Stimulated activated CD4-positive, alpha-beta T cell treated with anti-CD3 and anti-CD28 coated beads, Interleukin-15, amount 100 ng/mL, for 1 hour (primary cell): ENCODE measurements around the gene ASPA.
"Not testable (repeated sequence)": the region's sequence is repeated elsewhere in the genome, so short reads cannot be mapped to it uniquely, and the experiment has no call there.

Experiments used
- DNase-seq, 2 donors: peaks; one replicate each; pipeline ENCODE4 v3.0.0-alpha.2; 2020; ENCODE audit warnings: low read depth in 1 of 2, low spot score in 1 of 2

Gene ASPA

GRCh38 chr17:3507071-3507470 is 31.3 kb downstream of the ASPA start:
- no peak for DNase-seq

DNA sequence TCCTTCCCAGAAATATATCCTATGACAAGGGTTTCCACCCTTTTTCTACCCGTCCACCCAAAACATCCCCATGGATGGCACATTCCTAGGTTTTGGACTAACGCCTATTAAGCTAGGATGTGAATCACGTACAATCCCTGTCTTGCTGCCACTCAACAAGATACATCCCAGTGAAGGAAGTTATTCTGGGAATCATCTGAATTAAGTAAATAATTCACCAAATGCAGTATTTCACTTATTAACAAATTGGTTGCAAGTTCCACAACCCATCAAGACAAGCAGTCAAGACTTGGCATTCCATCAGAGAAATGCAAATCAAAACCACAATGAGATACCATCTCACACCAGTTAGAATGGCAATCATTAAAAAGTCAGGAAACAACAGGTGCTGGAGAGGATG is 32.1 kb downstream of the ASPA start:
- DNase-seq = no peak

DNA sequence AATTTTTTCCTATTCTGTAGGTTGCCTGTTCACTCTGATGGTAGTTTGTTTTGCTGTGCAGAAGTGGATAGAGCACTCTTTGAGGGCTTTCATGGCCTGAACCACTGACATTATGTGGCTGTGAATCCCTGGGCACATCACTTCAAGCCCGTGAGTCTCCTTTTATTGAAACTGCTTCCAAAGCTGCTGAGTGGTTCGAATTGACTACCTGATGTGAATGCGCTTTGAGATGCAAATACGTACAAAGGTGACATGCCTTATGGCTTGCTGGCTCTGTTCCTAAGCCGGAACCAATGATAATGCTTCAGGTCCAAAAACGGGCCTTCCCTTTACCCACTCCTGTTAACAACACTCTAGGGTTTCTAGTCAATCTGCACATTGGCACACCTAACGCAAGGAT is 34.3 kb downstream of the ASPA start:
- no peak for DNase-seq

- no peak for DNase-seq
These were observed 36.2 kb downstream of the ASPA start for GRCh38 chr17:3511852-3512504.

GRCh38 chr17:3512505-3513171 is 36.8 kb downstream of the ASPA start:
- no peak for DNase-seq

DNA sequence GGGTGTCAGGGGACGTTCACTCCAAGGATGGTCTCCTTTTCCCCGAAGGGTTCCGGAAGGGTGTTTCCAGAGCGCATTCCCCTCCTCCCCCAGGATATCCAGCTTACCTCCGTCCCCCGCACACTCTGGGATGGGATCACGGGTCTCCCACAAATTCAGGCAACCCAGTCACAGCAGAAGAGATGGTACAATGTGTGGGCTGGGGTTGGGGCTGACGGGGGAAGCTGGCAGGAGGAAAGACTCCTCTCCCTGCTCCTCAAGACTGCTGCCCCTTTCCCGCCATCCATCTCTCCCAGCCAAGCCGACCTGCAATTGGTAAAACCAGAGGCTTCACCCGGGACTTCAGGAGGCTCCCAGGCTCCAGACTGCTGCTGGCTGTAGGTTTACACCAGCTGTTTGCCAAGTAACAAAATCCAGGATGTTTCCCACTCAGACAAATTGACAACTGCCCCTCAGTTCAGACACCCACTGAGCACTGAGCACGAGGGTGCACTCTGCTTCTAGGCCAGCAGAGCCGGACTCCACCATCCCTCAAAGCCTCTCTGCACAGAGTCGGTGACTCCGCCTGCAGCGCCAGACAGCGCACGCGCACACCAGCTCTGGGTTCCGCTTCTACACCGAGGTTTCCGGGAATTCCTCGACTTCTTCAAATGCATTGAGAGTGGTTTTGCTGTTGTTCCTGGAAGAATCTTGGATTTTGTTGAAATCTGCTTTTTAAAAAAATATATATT is 37.7 kb downstream of the ASPA start:
- no peak for DNase-seq

- DNase-seq = not testable (repeated sequence)
These were observed 38.4 kb downstream of the ASPA start for GRCh38 chr17:3514167-3514566.

DNA sequence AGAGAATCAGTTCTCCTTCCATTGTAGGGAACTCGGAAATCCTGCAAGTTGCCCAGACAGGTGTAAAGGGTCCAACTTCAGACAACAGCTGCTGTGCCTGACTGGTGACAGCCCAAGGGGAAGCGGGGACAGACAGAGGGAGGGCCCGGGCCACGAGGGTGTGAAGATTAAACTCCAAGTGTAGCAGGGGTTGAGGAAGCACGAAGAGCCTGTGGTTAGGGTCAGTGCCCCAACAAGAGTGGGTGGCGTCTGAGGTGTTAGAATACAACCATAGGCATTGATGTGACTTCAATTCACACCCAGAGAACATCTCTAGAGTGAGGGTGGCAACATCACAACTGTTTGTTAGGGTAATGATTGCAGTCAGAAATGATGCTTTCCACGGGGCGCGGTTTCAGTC is 39.1 kb downstream of the ASPA start:
- no peak for DNase-seq

DNA sequence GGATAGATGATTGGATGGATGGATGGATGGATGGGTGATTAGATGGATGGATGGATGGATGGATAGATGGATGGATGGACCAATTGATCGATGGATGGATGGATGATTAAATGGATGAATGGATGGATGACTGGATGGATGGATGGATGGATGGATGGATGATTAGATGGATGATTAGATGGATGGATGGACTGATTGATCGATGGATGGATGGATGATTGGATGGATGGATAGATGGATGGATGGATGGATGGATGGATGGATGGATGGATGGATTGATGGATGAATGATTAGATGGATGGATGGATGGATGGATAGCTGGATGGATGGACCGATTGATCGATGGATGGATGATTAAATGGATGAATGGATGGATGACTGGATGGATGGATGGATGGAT is 43.7 kb downstream of the ASPA start:
- not testable (repeated sequence) for DNase-seq

DNA sequence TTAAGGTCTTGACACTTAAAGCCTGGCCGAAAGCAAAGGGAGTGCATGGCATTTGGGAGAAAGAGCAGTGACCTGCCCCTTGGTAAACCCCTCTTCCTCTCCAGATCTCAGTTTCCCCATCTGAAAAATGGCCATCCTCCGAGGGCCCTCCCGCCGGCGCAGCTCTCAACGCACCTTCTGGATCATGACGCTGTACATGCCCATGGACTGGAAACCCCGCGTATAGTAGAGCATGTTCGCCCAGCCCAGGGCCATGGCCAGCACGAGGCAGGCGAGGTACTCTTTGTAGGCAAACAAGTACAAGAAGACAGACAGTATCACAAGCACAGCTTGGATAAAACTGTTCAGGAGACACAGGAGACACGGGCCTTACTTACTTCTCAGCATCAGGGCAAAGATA is 48.2 kb downstream of the ASPA start:
- no peak for DNase-seq

- DNase-seq = no peak
These were observed 50.7 kb downstream of the ASPA start for GRCh38 chr17:3526491-3526890.

DNA sequence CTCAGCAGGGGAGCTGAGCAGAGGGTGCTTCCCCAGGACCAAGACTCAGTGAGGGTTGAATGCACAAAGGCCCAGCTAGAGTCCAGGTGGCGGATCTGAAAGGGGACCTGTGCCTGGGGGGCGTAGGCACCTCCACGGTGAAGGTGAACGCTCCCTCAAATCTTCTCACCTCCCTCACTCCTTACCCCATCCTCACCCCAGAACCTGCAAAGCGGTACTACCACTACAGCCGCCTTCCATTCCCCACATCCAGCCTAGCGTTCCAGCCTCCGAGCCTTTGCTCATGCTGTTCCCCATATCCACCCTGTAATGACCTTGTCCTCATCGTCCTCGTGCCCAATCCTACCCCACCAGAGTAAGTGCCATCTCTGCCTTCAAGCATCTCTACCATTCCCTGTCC is 51.2 kb downstream of the ASPA start:
- no peak for DNase-seq

DNA sequence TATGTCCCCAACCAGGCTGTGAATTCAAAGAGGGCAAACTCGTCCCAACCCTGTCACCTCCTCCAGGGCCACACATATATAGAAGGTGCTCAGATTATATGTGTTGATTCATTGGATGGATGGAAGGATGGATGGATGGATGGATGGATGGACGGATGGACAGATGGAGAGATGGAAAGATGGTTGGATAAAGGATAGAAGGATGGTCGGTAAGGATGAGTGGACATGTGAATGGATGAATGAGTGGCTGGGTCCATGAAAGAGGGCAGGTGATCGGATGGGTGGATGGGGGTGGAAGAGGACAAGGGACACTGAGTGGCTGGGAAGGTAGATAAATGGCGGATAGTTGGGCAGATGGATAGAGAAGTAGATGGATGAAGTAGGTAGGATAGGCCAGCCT is 51.7 kb downstream of the ASPA start:
- DNase-seq = no peak

DNA sequence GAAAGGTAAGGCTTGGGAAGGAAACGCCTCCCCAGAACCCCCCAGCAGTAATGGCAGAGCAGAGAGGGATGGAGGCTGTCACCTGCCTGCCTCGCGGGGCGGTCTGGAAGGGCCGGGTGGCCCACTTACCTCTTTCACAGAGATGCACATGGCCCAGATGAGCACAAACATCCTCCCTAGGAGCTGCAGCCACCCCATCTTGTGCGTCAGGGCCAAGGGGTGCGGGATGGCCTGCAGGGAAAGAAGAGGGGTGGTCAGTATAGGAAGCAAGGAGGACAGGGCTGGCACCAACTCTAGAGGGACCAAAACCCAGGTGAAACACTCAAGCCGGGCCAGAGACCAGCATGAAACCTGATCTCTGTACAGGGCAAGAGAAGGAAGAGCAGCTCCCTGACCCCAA is 52.1 kb downstream of the ASPA start:
- no peak for DNase-seq

DNA sequence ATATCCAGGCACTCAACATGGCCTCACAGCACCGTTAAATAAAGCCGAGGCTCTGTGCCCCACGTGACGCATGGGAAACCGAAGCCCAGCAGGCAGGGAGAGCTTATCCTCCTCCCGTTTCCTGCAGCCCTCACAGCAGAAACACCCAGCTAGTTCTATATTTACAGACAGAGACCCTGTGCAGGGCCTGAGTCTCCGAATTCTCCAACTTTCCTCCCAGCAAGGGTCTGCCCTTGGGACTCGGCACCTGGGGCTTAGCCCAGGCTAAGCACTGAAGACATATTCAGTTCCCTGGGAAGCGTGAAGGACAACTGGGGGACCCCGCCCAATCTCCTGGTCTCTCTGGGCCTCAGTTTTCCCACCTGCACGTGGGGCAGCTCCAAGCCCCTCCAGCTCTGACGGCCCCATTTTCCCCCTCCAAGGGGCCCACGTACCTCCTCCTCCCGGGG is 52.6 kb downstream of the ASPA start:
- no peak for DNase-seq

DNA sequence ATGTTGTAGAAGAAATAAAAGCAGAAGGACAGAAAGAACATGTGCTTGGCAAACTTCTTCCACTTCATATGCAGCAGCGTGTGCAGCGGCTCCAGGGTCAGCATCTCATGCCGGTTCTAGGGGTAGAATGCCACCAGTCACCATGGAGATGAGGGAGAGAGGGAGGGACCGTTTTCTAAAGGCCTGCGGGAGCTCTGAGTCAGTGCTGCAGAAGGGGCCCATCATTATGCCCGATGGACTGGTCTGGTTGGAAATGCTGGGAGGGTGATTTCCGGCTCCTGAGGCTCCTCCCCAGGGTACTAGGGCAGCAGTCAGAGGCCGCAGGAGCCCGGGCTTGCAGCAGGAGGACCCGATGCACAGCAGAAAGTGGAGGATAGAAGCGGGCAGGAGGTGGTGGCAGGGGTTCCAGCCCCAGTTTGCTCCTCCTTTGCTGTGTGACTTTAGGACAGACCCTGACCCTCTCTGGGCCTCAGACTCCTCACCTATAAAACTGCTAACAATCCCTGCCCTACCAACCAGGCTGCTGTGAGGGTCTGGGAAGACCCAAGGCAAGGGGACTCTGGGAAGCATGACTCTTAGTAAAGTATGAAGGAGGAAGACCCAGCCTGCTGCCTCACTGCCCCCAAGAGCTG is 53.2 kb downstream of the ASPA start:
- DNase-seq = no peak

GRCh38 chr17:3529817-3530741 is 54.3 kb downstream of the ASPA start:
- DNase-seq = no peak

DNA sequence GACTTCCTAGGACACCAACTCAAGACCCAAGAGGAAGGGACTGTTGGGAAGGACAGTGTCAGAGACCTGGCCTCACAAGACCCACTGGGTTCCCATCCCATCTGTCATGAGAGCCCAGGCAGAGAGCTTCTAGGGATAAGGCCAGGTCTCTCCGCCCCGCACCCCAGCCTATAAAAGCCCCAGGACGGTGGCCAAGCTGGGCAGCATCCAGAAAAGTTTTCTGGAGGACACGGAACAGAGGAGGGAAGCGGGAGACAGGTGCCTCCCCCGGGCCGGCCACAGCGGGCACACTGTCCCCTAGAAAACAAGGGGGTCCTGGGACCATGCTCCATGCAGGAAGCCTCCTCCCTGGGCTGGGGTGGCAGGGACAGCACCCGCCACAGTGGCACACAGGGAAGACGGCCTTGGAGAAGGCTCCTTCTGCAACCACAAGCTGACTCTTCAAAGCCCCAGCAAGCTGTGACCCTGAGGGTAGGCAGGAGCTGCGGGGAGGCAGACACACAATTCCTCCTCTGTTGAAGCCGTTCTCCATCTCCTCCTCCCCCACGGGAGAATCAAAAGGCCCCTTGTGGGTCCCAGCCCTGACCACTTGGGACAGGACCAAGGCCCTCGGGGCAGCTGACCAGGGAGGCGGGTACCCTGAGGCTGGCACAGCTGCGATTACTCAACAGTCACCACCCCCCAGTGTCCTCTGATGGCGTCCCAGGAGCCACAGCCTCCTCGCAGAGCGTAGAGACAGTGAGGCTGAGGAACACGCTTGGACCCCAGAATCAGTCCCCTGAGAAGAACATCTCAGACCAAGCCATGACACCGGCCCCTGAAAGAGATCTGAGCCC is 55.7 kb downstream of the ASPA start:
- no peak for DNase-seq

DNA sequence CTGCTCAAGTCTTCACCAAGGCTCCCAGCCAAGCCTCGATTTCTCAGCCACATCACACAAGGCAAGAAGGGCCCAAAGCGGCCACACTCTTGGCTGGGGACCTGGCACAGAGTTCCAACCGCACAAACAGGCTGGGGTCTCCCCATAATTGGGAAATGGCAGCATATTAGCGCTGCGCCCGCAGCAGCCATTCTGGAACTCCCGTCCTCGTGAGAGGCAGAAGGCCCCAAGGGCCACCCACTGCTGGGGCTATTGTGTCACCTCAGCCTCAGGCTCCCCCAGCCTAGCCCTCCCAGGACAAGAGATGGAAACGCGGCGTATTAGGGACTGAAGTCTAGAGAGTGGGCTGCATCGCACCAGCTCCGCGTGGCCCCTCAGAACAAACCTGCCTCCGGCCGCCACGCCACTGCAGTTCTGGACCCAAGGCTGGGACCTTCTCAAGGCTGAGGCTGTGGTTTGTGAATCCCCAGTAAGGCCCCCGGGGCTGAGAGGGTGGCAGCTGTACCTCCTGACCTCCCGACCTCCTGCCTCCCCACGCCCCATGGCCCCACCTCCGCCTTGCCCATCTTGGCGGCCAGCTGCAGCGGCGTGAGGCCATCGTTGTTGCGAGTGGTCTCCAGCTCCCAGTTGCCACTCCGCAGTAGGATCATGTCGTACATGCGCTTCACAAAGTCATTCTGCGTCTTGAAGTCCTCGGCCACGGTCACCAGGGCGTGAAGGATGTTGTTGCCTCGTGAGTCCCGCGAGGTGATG is 56.5 kb downstream of the ASPA start:
- no peak for DNase-seq

GRCh38 chr17:3532859-3533142 is 57.0 kb downstream of the ASPA start:
- no peak for DNase-seq
